HG03469 (cell line): ENCODE measurements around the gene JRKL.

Experiments
- ATAC-seq: cut with Tn5 transposase; IDR thresholded peaks from one replicate; pipeline ENCODE4 v1.9.1; 2021; ENCODE audit warnings: mild to moderate bottlenecking, moderate library complexity, moderate number of reproducible peaks; ENCODE audit not compliant: unreplicated experiment

The JRKL gene

GRCh38 chr11:96389720-96390487 lies at the start of gene JRKL, which contains the start of gene CCDC82:
JRKL (plus strand) TSS chr11:96390013; CDS start chr11:96390650, 637 bp downstream.
CCDC82 (minus strand) TSS chr11:96389912; CDS start chr11:96384747, 5,165 bp downstream.
- ATAC-seq, result peak; percentile 77

GRCh38 chr11:96340555-96340885 lies 49.3 kb upstream of the JRKL start:
- no peak for ATAC-seq

GRCh38 chr11:96341211-96342013 lies 48.4 kb upstream of the JRKL start:
- ATAC-seq, result peak; percentile 25

- ATAC-seq, result no peak
These were observed 47.5 kb upstream of the JRKL start for GRCh38 chr11:96342014-96342960.

GRCh38 chr11:96342961-96343711 lies 46.7 kb upstream of the JRKL start, which contains the start of gene MAML2:
MAML2 (minus strand) TSS chr11:96343195; CDS start chr11:96341895, 1,300 bp downstream.
- peak; percentile 71 for ATAC-seq

- ATAC-seq, result no peak
These were observed 33.0 kb upstream of the JRKL start for GRCh38 chr11:96356848-96357247.

- ATAC-seq, result no peak
These were observed 32.0 kb upstream of the JRKL start for GRCh38 chr11:96357794-96358193.

GRCh38 chr11:96358321-96358720 lies 31.5 kb upstream of the JRKL start:
- ATAC-seq, result no peak

GRCh38 chr11:96361778-96362177 lies 28.0 kb upstream of the JRKL start:
- no peak for ATAC-seq

GRCh38 chr11:96365493-96365892 lies 24.3 kb upstream of the JRKL start:
- no peak for ATAC-seq

- no peak for ATAC-seq
These were observed 23.8 kb upstream of the JRKL start for GRCh38 chr11:96366024-96366423.

GRCh38 chr11:96367342-96367741 lies 22.5 kb upstream of the JRKL start:
- no peak for ATAC-seq

- ATAC-seq, result no peak
These were observed 16.0 kb upstream of the JRKL start for GRCh38 chr11:96373826-96374225.

- ATAC-seq, result no peak
These were observed 13.0 kb upstream of the JRKL start for GRCh38 chr11:96376796-96377195.

GRCh38 chr11:96384156-96384555 lies 5.7 kb upstream of the JRKL start:
- no peak for ATAC-seq

- ATAC-seq, result no peak
These were observed 4.6 kb upstream of the JRKL start for GRCh38 chr11:96385187-96385586.

- ATAC-seq, result peak; percentile 29
These were observed 708 bp upstream of the JRKL start for GRCh38 chr11:96388891-96389719.

GRCh38 chr11:96390488-96390792 lies 627 bp downstream of the JRKL start:
- no peak for ATAC-seq

GRCh38 chr11:96391698-96392307 lies 2.0 kb downstream of the JRKL start:
- ATAC-seq, result no peak
